ENCODE measurements around the gene TOP1. TPM values are rescaled to one million over a fixed set of nuclear protein-coding genes. Genes with fewer than 3 reads are reported as not detected.
"Not testable (repeated sequence)": the region's sequence is repeated elsewhere in the genome, so short reads cannot be mapped to it uniquely, and the experiment has no call there.

The TOP1 gene
- polyA plus RNA-seq, 4 donors, result 107 to 115 (median 111) TPM

DNA sequence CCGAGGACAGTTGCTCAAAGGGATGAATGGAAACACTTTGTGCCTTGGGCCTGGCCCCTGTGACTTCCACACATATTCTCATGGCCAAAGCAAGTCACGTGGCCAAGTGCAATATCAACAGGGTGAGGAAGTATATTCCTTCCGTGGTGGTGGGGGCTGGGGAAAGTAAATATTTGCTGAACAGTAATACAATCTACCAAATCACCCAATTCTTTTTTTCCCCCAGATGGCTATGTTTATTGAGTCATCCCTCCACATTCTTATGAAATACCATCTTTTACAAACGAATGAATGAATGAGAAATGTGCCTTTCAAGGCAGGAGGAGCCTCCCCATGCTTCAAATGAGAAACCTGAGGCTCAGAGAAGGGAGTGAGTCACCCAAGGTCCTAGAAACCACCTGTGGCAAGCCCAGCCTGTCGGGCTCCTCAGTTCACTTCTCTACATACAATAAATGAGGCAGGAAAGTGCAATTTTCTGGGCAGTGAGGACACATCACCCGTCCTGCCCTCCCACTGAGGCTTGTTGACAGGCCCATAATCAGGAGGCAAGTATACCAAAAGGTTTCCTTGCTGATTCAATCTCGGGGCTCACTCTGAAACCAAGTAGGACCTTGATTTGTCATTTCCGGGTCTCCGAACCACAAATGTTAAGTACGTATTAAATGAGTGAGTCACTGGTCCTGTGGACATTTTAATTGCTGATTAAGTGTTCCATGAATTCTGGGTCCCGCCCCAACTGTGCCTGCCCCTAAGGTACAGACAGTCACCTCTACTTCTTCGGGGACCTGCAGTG is 25.3 kb upstream of the TOP1 start:
- DNase-seq (ENCODE audit: low read depth in 4 of 4, low spot score in 2 of 4), result no peak

DNA sequence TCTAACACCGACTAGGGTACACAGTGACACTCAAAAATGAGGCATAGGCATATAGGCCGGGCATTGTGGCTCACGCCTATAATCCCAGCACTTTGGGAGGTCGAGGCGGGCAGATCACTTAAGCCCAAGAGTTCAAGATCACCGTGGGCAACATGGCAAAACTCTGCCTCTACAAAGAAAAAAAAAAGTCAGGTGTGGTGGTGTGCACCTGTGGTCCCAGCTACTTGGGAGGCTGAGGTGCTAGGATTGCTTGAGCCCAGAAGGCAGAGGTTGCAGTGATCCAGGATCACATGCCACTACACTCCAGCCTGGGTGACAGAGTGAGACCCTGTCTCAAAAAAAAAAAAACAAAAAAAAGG is 24.7 kb upstream of the TOP1 start:
- not testable (repeated sequence) for DNase-seq (ENCODE audit: low read depth in 4 of 4, low spot score in 2 of 4)

DNA sequence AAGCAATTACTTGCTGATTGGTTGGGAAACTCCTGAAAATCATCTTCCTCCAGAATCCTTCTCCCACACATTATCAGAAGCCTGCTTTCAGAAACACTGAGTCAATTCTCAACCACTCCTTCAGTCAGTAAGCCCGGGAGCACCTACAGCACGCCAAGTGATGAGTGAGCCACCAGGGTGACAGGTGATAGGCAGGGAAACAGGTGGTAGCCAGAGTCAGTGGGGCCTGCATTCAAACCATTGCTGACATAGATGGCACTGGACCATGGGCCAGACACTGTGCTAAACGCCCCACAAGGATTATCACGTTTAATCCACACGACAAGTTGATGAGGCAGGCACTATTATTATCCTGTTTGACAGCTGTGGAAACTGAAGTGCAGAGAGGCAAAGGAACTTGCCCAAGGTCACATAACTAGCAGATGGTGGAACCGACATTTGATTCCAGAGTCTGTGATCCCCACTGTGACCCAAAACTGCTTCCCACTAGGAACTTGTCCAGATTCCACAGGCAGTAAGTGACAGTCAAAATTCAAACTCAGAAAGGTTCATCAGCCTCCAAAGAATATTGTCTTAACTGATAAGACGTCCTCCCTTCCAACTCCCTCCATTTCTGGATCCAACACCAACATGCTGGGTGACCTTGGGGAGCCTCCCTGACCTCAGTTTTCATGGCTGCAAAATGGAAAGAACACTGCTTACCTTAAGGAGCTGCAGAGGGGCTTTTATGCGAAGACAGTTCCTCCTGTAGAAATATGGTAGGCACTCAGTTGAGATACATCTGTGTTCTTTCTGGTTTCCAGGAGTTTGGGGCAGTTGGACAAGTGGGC is 23.9 kb upstream of the TOP1 start:
- DNase-seq (ENCODE audit: low read depth in 4 of 4, low spot score in 2 of 4), result no peak

DNA sequence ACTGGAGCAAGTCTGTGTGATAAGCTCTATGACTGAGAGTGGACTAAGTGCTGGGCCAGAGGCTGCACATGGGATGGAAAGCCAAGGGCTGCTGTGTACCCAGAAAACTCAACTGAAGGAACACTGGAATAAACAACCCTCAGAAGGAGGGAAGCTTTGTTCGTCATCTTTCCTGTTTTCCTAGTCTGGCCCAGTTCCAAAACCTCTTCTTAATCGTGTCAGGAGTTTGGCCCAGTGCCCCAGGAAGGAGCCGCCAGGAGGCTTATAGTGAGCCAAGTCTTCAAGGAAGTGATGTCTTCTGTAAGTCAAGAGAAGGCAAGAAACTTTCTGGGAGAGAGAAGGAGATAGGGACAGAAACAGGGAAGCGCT is 23.3 kb upstream of the TOP1 start:
- peak in 3 of 4 donors; percentile 46 to 63 (median 49) for DNase-seq (ENCODE audit: low read depth in 4 of 4, low spot score in 2 of 4)

DNA sequence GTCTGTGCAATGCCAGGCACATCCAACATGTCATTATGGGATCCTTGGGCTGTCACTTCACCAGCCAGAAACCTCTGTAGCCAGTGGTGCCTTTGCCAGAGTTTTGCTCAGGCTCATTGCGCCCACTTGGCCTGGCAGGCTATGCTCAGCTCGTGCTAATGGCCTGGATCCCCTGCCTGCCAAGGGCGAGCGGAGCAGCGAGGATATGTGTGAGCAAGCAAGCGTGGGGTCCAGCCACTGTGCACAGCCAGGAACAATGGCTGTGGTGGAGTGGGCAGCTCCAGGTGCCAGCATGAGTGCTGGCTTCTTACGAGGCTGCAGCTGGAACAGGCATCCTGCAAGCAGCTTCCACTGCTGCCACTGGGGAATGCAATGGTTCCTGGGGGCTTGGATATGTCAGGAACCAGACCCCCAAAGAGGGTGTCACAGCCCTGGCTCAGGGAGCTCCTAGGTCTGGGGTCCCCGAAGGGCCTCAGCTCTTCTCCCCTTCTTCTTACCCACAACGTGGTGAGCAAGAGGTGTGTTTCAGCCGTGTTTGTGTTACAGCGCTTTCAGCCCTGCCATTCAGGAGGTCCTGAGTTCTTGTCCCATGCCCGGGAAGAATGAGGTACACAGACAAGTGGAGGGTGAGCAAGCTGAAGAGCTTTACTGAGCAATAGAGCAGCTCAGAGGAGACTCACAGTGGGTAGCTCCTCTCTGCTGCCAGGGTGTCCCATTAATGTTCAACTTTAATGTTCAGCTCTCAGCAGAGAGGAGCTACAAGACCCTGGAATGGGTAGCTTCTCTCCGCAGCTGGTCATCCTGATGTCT is 22.3 kb upstream of the TOP1 start:
- no peak for DNase-seq (ENCODE audit: low read depth in 4 of 4, low spot score in 2 of 4)

DNA sequence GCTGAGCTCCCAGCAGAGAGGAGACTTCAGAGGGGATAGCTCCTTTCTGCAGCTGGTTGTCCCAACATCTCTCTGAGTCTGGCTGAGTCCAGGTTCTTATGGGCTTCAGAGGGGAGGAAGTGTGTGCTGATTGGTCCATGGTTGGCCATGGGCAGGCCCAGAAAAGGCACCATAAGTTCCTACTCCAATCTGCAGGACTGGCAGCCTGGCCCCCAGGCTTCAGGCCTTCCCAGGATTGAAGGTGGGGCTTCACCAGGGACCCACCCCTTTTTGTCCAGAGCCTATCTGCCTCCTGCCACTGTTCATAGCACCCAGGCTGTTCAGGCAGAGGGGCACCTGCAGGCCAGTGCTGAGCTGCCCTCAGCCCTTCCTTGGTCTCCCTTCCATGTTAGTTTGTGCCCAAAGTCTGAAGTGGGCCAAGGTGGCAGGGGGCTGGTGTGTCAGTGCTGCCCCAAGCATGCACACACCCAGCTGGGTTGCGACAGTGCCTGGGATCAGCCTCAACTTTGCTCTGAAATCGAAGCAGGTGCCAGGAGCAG is 21.6 kb upstream of the TOP1 start:
- no peak for DNase-seq (ENCODE audit: low read depth in 4 of 4, low spot score in 2 of 4)

DNA sequence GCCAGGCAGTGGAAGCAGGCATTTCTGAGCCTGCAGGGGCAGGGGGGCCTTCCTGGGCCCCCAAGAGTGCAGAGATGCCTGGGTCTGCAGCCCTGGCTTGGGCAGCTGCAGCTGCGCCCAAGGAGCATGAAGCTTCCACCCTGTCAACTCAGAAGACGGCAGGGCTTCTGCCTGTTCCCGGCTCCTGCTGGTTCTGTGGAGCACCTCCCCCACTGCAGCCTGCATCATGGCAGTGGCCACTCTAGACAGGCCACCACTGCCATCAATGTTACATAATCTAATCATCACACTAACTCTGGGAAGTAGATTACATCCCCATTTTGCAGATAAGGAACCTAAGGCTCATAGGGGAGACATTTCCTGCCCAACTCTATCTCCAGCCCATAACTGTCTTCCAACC is 21.1 kb upstream of the TOP1 start:
- DNase-seq (ENCODE audit: low read depth in 4 of 4, low spot score in 2 of 4), result no peak

DNA sequence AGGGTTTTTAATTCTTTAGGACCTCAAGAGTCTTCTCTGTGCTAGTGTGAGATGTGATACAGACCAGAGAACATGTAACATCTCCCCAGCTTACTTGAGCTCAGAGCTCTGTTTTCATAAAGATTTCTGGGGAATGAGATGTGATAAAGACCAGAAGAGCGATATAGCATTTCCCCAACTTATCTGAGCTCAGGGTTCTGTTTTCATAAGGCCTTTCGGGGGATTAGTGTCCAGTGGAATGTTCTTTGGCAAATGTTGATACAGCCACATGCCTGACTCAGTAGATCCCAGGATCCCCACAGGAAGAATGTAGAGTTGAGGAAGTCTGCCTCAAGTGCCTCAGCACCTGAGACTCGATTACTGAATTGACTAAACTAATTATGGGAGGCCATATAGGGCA is 18.7 kb upstream of the TOP1 start:
- no peak for DNase-seq (ENCODE audit: low read depth in 4 of 4, low spot score in 2 of 4)

DNA sequence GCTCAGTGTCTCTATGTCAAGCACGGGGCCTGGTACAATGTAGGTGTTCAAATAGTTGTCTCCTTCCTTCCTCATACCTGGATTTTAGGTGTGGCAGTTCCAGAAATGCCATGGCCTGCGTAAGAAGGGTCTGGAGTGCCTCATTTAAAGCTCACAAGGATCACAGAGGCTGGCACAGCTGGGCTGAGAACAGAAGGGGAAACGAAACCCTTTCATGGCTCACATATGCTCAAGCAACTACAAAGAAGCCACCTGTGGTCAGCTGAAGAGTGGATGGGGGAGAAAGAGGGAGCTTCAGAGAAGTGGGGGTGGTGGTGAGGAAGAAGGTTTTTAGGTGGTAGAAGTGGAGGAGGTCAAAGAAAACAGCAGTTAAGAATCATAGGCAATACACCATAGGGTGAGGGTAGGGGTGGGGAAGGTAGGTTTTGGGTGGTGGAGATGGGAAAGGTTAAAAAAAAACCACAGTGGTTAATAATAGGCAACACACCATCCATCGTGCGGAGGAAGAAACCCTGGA is 17.0 kb upstream of the TOP1 start:
- no peak for DNase-seq (ENCODE audit: low read depth in 4 of 4, low spot score in 2 of 4)

DNA sequence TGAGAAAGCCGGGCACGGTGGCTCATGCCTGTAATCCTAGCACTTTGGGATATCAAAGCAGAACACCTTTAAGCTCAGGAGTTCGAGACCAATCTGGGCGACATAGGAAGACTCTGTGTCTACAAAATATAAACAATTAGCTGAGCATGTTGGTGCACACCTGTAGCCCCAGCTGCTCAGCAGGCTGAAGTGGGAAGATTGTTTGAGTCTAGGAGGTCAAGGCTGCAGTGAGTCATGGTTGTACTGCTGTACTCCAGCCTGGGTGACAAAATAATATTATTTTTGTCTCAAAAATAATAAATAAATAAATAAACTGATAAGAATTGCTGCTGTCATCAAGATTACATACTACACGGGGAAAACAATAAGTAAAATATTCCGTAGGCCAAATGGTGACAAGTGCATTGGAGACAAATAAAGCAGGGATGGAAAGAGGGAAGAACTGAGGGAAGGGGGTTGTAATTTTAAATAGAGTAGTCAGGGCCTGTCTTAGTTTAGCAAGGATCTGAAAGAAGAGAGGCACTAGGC is 14.0 kb upstream of the TOP1 start:
- DNase-seq (ENCODE audit: low read depth in 4 of 4, low spot score in 2 of 4), result no peak

DNA sequence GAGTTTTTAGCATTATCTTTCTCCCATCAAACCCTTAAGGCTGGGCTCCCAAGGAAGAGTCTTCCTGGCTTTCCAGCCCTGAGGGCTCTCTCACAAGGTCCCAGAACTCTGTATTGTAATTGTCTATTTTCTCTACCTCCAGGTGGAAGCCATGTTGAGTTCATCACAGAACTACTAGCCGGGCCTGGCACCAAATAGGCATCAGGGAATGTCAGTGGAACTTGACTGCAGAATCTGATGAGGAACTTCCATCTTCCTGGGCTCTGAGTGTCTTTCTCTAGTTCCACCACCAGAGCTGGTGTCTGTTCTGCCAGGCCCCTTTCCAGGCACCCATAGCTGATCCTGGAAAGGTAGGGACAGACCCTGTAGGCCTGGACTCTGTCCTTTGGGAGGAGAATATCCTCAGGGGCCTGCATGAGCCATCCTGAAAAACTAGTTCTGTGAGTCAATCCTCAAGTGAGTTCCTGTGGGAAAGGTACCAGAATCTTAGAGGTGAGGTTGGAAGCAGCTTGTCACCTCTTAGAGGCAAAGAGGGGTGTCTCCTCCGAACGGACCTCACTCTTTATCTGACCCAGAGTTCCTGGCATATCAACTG is 11.1 kb upstream of the TOP1 start:
- DNase-seq (ENCODE audit: low read depth in 4 of 4, low spot score in 2 of 4), result no peak

DNA sequence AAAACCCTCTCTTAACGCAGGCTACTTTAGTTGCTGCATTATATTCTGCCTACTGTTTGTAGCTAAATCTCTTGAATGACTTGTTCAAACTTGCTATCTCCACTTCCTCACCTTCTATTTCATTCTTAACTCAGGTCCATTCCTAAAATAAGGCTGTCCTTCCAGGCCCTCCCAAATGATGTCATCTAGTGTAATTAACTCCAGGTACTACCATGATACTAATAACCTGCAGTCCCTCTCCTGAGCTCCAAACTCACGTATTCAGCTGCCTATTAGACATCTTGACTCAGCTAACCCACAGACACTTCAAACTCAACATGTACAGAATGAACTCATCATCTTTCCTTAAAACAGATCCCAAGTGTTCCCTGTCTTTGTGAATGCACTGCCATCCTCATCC is 10.5 kb upstream of the TOP1 start:
- DNase-seq (ENCODE audit: low read depth in 4 of 4, low spot score in 2 of 4), result no peak

DNA sequence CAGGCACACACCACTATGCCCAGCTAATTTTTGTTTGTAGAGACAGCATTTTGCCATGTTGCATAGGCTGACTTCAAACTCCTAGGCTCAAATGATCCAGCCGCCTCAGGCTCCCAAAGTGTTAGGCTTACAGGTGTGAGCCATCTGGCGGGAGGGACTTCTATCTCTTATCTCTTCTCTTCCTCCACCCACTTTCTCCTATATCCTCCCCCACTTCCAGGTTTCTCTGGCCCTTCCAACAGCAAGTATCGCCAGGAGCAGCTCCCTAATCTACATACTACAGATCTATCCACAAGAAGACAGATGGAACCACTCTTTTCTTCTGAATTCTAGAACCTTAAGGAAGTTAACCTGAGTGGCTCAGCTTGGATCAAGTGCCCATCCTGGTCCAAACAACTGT is 5.1 kb upstream of the TOP1 start:
- DNase-seq (ENCODE audit: low read depth in 4 of 4, low spot score in 2 of 4), result no peak

DNA sequence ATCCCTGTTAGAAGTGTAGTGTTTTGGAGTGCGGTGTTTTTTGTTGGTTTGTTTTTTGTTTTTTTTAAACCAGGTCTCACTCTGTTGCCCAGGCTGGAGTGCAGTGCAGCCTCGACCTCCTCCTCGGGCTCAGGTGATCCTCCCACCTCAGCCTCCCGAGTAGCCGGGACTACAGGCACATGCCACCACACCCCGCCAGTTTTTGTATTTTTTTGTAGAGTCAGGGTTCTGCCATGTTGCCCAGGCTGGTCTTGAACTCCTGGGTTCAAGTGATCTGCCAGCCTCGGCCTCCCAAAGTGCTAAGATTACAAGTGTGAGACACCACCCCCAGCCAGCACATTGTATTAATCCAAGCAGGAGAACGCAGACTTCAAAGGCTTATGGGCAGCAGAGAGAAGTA is 1.3 kb upstream of the TOP1 start:
- no peak for DNase-seq (ENCODE audit: low read depth in 4 of 4, low spot score in 2 of 4)

DNA sequence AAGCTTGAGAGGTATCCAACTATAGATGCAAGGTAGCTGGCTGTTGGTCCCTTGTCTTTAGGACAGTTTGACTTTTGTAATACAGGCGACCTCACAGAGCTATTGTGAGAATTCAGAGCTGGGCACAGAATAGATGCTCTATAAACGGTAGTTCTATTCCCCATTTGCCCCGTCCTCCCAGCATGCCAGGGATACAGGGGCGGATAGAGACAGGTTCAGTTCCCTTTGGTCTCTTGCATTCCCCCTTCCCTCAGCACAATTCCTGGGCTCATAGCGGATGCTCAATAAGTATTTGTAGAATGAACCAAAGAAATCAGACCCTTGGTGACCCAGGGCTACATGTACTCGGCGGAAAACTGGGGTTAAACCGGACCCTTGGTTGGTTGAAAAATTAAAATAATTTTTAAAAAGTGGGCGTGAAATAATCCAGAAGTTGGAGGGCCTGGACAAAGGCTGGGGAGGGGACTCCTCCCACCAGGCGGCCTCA is 707 bp upstream of the TOP1 start:
- DNase-seq (ENCODE audit: low read depth in 4 of 4, low spot score in 2 of 4), result no peak

DNA sequence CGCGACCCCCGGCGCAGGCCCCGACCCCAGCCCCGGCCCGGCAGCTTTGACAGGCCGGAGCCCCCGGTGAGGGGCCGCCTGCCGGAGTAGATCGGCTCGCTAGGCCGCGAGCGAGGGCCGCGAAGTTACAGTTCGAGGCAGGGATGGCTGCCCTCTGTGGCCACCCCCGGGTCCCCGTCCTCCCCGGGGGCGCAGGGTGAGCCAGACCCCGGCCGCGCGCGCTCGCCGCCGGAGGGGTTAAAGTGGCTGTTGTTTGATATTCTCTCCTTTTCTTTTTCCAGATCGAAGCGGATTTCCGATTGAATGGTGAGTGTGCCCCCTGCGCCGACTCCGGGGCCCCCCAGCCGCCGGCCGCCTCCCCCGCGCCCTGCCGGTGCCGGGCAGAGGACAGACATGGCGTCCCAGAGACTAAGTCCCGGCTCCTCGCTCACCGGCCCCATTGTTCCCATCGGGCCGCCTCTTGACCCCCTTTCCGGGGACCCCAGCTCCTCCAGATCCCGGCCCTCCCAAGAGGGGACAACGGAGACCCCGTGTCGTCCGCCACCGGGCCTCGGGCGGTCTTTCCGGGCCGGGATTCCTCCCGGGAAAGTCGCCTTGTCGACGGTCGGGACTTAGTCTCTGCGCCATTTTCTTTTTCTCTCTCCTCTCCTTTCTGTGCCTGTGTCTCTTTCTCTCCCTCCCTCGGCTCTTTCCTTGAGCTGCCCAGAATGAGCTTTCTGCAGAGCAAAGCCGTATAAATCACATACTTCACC is 704 bp downstream of the TOP1 start:
- DNase-seq (ENCODE audit: low read depth in 4 of 4, low spot score in 2 of 4), result no peak

DNA sequence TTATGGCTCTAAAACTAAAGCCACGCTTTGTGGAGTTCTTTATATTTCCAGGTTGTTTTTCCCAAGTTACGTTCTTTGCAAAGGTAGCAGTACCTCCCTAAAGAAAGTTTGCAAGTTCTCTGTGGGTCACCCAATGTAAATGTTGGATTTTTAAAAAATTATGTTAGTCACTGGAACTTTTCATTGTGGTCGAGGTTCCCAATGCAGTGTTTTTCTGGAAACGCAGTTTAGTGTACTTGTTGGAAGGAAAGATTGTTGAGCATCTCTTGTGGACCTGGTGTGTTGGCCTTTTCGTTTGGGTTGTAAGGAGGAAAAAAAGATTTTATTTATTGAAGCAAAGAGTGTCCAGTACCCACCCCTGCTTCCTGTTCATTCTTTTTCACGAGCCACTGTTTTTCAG is 1.4 kb downstream of the TOP1 start:
- no peak for DNase-seq (ENCODE audit: low read depth in 4 of 4, low spot score in 2 of 4)

DNA sequence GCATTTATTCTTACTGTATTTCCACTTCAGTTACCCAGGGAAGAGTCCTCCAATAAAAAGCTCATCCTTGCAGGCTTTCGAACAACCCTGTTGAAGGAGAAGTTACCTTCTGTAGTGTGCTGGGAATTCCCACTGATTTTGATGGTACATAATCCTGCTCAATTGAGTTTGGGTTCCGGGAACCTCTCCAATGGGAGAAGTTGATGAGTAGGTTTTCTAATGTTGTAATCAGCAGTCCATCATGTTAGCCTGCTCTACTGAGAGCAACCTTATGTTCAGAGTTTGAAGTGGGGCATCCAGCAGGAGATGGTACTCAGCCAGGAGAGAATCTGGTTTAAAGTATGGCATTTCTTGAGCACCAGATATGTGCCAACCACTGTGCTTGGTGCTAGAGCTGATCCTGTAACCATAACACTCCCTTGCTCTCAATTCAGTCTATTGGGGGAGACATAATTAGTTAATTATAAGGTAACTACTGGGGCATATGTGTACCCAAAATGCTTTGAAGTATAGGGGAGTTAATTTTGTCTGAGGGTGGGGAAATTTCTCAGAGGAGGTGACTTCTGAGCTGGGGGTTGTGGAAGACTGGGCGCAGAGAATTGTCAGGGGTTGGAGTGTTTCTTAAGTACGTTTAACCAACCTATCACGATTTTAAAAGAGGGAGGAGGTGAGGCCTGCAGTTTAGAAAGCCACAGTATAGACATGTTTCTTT is 2.1 kb downstream of the TOP1 start:
- no peak for DNase-seq (ENCODE audit: low read depth in 4 of 4, low spot score in 2 of 4)

DNA sequence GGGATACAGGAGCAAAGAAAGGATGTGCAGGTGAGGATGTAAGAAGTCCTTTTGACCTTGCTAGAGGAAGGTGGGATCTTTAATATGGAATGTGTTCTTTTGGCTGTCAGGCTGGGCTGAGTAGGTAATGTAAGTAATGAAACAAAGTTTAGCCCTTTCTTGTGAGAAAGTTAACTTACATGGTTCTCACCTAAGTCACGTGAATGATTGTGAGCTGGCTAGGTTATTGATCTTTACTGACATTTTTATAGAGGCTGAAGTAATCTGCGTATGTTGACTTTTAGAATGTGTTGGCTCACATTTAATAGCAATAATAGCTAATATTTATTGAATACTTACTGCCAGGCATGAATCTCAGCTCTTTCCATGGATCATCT is 2.6 kb downstream of the TOP1 start:
- no peak for DNase-seq (ENCODE audit: low read depth in 4 of 4, low spot score in 2 of 4)
